NCI-H748 (cell line): ENCODE measurements around the gene EFCAB13.
"Not testable (repeated sequence)": the region's sequence is repeated elsewhere in the genome, so short reads cannot be mapped to it uniquely, and the experiment has no call there.

Experiments used
- DNase-seq: peaks from one replicate; lab custom pipeline; 2025; ENCODE audit not compliant: unreplicated experiment; lab: John Stamatoyannopoulos, UW

Gene EFCAB13

DNA sequence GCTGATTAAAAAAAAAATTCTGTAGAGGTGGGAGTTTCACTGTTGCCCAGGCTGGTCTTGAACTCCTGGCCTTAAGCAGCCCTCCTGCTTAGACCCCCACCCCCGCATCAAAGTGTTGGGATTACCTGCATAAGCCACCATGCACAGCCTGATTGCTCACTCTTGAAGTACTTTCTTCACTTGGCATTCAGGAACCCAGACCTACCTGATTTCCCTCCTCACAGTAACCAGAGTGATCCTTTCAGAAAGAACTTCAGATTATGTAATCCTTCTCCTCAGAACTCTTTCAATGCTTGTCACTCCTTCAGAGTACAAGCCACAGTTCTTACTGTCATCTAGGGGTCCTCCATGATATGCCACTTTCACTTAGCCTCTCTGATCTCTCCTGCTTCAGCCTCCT, 1.4 kb downstream of the EFCAB13 start:
- no peak for DNase-seq

DNA sequence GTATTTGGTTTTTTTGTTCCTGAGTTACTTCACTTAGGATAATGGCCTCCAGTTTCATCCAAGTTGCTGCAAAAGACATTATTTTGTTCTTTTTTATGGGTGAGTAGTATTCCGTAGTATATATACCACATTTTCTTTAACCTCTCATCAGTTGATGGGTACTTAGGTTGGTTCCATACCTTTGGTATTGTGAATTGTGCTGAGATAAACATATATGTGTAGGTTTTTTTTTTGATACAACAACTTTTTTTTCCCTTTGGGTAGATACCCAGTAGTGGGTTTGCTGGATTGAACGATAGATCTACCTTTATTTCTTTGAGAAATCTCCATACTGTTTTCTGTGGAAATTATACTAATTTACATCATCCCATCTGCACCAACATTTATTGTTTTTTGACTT, 6.8 kb downstream of the EFCAB13 start:
- no peak for DNase-seq

DNA sequence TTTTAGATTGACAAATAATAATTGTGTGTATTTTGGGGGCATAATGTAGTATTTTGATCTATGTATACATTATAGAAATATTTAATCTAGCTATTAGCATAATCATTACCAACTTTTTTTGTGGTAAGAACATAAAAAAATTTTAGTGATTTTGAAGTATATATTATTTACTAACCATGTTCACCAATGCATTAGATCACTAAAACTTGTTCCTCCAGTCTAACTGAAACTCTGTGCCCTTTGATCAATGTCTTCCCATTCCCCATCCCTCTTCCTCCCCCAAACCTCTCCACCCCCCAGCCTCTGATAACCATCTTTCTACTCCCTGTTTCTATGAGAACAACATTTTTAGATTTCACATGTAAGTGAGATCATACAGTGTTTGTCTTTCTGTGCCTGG, 8.5 kb downstream of the EFCAB13 start:
- DNase-seq, result no peak

DNA sequence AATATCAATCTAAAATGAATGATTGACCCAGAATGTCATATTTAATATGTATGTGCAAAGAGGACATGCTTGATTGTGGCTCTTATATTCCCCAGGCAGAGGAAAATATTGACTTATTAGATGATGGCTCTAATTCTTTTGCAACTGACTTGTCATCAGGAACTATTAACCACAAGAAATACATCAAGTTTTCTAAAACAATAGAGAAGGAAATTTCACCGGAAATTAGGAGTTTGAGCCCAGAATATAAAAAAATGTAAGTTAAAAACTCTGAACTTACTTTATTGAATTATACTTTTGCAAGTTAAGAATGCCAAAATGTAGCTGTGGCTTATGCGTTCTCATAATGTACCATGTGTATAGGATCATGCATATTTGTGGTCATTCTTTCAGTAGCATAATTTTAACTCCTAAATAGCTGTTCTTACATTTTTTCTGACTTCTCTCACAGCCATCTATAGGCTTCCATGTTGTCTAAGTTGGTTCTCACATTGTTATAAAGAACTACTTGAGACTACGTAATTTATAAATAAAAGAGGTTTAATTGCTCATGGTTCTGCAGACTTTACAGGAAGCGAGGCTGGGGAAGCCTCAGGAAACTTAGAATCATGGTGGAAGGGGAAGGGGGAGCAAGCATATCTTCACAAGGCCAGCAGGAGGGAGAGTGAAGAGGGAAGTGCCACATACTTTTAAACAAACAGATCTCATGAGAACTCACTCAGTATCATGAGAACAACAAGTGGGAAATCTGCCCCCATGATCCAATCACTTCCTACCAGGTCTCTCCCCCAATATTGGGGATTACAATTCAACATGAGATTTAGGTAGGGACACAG, 11.6 kb downstream of the EFCAB13 start:
- no peak for DNase-seq

DNA sequence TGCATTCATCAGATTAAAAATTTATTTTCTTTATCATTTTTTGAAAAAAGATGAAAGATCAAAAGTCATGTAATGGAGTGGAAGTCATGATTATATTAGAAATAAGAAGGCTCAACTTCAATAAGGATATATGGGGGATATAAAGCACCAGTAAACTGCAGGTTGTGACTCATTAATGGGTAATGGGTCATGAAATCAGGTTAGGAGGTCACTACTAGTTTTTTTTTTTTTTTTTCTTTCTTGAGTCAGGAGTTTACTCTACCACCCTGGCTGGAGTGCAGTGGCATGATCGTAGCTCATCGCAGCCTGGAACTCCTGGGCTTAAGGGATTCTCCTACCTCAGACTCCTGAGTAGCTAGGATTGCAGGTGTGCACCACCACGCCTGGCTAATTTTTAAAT, 14.3 kb downstream of the EFCAB13 start:
- DNase-seq, result no peak

DNA sequence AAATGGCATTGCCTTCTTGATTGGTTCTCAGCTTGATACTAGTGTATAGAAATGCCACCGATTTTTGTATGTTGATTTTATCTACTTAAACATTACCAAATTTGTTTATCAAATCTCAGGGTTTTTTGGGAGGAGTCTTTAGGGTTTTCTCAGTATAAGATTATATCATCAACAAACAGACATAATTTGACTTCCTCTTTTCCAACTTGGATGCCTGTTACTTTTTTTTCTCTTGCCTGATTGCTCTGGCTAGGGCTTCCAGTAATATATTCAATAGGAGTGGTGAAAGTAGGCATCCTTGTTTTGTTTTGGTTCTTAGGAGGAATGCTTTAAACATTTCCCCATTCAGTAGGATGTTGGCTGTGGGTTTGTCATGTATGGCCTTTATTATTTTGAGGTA, 29.1 kb downstream of the EFCAB13 start:
- DNase-seq, result no peak

DNA sequence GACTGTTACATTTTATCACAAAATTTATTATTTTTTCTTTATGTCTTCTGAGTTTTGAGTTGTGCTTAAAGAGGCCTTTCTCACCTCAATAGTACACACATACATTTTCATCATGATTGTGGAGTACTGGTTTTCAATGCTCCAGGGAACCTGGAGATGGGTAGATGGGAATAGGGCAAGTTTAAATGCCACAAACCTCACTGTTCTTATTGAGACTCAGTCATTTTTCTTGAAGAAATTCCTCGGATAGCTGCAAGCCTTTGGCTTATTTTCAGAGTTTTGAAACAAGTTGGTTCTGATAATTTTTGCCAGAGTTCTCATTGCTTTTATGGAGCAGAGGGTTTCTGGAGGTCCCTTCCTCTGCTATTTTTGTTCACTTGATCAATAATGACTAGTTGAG, 34.9 kb downstream of the EFCAB13 start:
- DNase-seq, result no peak

DNA sequence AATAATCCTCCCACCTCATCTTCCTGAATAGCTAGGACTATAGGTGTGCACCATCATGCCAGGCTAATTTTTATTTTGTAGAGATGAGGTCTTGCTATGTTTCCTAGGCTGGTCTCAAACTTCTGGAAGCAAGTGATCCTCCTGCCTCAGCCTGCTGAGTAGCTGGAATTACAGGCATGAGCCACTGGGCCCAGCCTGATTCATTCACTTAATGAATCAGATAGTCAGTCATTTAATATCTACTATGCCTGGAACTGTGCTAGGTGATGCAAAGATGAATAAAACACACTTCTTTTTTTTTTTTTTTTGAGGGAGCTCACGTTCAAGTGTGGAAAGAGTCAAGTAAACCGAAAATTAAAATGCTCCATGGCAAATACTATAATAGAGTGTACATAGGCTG, 39.4 kb downstream of the EFCAB13 start:
- no peak for DNase-seq

DNA sequence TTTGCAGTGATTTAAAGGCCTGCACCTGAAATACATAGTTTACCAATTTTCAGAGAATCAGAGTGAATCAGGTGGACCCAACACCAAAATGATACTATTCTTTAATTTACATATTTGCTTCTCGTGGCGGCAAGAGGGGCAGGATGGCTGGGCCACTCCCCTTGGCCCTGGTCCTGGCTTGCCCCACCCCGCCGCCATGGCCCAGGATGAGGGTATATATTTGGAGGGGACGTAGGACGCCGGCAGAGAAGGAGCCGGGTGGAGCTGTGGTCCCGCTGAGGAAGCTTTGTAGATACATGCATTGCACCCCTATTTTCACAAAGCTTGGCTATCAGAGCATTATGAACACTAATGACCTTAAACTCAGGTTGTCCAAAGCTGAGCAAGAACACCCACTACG, 43.5 kb downstream of the EFCAB13 start:
- no peak for DNase-seq

DNA sequence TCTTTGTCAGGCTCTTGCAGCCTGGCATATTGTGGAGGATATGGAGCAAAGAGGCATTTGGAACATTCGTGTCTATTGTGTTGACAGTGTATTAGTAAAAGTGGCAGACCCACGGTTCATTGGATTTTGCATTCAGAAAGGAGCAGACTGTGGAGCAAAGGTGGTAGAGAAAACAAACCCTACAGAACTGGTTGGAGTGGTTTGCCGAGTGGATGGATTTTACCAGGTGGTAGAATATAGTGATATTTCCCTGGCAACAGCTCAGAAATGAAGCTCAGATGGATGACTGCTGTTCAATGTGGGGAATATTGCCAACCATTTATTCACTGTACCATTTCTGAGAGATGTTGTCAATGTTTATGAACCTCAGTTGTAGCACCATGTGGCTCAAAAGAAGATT, 44.5 kb downstream of the EFCAB13 start:
- peak; percentile 56 for DNase-seq

DNA sequence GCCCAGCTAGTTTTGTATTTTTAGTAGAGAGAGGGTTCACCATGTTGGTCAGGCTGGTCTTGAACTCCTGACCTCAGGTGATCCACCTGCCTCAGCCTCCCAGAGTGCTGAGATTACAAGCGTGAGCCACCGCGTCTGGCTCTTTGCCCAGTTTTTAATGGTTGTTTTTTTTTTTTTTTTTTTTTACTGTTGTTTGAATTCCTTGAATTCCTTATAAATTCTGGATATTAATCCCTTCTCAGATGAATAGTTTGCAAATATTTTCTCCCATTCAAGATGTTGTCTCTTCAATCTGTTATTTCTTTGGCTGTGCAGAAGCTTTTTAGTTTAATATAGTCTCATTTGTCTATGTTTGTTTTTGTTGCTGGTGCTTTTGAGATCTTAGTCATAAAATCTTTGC, 47.1 kb downstream of the EFCAB13 start:
- DNase-seq, result not testable (repeated sequence)

DNA sequence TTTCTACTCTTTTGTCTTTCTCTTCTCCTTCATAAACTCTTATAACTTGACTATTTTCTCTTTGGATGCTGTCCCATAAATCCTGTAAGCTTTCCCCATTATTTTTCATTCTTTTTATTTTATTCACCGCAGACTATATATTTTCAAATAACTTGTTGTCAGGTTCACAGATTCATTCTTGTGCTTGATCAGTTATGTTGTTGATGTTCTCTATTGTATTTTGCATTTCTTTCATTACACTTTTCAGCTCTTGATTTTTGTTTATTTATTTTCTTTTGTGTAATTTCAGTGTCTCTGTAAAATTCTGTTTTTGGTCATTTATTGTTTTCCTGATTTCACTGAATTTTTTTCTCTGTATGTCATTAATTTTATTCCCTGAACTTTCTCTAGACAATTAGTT, 49.2 kb downstream of the EFCAB13 start:
- DNase-seq, result no peak

DNA sequence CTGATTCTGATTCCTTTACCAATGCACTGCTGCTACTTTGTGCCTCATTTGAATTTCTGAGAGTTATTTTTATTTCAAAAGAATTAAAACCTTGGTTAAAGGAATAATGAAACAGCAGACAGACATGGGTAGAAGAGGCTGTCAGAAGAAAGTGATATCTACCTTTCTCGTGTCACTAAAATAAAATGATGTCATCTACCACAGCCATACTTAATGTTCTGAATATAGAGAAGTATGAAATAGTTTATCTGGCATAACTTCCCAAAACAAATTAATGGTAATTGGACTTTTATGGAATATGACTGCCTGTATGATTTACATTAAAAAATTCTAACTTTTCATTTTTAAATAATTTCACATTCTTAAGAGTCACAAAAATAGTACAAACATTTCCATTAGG, 52.5 kb downstream of the EFCAB13 start:
- DNase-seq, result no peak

DNA sequence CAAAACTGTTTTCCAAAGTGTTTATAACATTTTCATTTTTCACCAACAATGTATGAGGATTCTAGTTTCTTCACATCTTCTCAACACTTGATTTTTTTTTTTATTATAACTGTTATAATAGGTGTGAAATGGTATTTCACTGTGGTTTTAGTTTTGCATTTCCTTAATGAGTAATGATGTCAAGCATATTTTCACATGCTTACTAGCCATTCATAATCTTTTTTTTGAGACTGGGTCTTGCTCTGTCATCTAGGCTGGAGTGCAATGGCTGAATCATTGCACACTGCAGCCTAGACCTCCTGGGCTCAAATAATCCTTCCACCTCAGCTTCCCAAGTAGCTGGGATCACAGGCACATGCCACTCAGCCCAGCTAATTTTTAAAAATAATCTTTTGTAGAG, 65.1 kb downstream of the EFCAB13 start:
- no peak for DNase-seq

DNA sequence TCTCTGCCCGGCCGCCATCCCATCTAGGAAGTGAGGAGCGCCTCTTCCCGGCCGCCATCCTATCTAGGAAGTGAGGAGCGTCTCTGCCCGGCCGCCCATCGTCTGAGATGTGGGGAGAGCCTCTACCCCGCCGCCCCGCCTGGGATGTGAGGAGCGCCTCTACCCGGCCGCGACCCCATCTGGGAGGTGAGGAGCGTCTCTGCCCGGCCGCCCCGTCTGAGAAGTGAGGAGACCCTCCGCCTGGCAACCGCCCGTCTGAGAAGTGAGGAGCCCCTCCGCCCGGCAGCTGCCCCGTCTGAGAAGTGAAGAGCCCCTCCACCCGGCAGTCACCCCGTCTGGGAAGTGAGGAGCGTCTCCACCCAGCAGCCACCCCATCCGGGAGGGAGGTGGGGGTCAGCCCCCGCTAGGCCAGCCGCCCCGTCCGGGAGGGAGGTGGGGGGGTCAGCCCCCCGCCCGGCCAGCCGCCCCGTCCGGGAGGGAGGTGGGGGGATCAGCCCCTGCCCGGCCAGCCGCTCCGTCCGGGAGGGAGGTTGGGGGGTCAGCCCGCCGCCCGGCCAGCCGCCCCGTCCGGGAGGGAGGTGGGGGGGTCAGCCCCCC, 73.9 kb downstream of the EFCAB13 start:
- not testable (repeated sequence) for DNase-seq

DNA sequence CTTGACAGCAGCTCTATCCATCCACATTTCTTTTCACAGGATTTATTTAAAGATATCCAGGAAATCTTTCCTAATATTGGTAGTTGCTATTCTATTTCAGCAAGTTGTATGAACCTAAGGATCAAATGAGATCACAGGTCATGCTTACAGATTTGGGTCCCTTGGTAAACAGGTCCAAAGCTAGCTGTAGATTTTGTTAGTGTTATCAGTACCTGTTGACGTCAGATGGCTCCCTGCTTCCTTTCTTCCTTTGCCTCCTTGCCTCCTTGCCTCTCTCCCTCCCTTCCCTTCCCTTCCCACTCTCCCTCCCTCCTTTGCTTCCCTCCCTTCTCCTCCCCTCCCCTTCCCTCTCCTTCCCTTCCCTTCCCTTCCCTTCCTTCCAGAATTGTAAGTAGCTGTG, 76.6 kb downstream of the EFCAB13 start:
- DNase-seq, result no peak

DNA sequence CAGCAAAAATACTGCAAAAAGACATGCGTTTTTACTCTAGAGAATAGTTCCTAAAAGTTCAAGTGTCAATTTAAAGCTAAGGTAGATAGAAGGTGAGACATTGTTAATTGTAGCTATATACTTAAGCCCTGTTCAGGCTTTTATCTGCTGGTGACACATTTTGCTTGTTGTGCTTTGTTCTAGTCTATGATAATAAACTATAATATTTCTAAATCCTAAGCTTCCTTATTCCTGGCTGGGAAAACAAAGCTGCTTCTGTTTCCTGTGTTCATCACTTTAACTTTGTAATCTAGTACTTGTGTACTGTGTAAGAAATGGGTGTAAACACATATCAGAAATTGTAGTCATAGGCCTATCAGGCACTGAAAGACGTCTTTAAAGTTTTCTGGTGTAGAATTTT, 77.3 kb downstream of the EFCAB13 start:
- DNase-seq, result no peak

DNA sequence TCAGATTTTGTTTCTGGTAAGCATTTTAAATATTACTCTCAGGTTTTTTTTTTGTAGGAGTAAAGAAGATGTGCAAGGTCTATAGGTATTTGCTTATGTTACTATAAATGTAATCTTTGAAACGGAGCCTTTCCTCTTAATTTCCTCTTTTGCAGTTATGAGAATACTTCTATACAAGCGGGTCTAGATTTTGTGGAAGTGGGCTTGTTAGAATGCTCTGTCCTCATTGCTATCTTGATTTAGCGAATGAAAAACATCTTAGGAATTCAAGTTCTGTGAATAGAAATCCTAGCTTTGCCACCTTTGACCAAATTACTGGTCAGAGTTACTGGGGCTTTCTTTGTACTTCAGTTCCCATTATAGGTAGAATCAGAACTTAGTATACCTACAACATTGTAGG, 80.3 kb downstream of the EFCAB13 start:
- no peak for DNase-seq

DNA sequence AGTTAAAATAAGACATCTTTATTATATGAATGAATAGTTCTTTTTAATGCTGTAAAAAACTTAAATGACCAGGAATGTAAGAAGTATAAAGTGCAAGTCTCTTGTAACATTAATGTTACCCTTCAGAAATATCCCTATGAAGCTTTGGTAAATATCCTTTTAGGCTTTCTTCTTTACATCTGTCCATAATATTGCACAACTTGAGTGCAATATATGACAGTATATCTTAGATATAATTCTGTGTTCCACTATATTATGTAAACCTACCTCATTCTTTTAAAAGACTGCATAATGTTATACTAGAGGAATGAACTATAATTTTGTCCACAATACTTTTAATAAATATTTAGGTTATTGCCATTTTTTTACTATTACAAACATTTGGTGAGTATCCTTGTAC, 81.1 kb downstream of the EFCAB13 start:
- DNase-seq, result no peak

DNA sequence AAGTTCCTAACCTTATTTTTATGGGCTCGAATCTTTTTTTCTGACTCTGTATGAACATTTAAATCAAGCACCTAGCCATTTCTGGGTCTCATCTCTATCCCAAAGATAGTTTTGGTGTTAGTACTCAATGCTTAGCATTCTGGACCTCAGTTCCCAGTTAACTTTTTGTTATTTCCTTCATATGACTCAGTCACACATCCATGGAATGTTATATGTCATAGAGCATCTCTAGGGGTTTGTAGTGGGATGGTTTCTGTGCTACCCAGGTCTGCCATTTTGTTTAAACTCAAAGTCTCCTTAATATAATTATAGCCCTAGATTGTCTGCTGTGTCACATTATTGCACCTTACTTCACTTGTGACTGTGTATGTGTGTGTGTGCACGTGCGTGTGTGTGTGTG, 90.1 kb downstream of the EFCAB13 start:
- DNase-seq, result no peak

DNA sequence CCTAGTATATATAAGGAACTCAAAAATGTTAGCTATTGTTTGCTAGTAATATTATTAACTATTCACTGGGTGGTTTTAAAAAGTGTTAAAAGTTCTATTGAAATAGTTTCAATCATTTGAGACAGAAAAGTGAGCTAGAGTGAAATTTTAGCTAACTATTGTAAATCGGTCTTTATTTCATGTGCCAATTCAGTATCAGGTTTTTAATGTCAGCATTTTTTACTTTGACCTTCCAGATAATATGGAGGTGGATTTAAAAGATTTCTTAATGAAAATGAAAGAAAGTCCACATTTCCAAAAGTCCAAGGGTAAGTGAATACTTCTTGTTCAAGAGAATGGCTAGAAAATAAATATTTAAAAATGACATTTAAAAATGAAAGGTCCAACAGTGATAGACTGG, 90.9 kb downstream of the EFCAB13 start:
- DNase-seq, result no peak

DNA sequence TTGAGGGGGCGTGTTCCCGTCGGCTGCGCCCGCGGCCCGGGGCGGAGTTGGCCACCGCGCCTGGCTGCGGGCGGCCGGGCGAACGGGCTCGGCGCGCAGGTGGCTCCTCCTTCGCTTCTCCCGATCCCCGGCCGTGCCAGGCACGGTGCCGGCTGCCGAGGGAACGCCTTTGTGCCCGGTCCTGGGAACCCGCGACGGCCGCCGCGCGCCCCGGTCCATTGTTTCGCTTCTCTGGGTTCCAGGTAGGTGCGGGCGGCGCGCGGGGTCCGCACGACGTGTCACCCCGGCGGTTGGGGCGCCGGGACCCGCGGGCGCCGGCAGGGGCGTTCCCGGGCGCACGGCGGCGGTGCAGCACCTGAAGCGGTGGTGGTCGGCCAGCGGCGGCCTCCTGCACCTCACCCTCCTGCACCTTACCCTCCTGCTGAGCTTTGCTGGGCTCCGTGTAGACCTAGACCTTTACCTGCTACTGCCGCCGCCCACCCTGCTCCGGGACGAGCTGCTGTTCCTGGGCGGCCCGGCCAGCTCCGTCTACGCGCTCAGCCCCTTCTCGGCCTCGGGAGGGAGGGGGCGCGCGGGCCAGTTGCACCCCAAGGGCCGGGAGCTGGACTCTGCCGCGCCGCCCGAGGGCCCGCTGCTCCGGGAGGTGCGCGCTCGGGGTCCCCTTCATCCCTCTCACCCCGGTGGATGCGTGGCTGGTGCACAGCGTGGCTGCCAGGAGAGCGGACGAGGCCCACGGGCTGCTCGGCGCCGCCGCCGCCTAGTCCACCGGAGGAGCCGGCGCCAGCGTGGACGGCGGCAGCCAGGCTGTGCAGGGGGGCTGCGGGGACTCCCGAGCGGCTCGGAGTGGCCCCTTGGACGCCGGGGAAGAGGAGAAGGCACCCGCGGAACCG, 99.9 kb downstream of the EFCAB13 start:
- DNase-seq, result peak; percentile 63
